Activated CD8-positive, alpha-beta memory T cell treated with anti-CD3 and anti-CD28 coated beads, Interleukin-2, amount 50 U/mL, for 1 hour (primary cell): ENCODE results near the gene SLC25A5.

Experiments used
- DNase-seq: peaks from one replicate; pipeline ENCODE4 v3.0.0-alpha.2; 2020; ENCODE audit errors: extremely low read depth

The SLC25A5 gene

DNA sequence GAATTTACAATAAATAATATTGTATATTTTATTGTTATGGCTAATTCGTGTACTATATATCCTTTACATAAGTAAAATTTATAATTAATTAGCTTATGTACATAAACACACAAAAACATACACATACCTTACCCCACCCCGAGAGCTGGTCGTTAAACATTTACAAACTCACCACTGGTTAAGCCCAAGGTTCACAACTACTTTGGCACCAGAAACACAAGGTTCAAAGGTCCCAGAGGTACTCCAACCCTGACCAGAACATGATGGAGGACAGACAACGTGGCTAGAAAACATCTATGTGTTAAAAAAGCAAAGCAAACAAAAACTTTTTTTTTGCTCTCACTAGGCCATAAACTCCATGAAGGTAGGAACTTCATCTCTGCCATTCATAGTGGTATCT, 37.7 kb downstream of the SLC25A5 start:
- DNase-seq = no peak

DNA sequence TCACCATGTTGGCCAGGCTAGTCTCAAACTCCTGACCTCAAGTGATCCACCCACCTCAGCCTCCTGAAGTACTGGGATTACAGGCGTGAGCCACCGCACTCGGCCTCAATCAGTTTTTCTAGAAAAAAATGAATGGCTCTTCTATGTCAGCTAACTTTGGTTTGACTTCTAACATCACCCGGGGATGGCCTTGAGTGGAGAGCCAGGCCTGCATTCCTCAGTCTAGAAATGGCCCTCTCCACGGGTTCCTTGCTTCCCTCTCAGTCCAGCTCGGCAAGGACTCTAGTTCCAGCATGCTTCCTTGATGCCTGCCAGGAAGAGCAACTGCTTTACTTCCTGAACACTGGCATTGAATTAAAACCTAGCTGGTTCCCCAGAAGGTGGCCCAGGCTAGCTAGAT, 39.0 kb downstream of the SLC25A5 start:
- DNase-seq = no peak

DNA sequence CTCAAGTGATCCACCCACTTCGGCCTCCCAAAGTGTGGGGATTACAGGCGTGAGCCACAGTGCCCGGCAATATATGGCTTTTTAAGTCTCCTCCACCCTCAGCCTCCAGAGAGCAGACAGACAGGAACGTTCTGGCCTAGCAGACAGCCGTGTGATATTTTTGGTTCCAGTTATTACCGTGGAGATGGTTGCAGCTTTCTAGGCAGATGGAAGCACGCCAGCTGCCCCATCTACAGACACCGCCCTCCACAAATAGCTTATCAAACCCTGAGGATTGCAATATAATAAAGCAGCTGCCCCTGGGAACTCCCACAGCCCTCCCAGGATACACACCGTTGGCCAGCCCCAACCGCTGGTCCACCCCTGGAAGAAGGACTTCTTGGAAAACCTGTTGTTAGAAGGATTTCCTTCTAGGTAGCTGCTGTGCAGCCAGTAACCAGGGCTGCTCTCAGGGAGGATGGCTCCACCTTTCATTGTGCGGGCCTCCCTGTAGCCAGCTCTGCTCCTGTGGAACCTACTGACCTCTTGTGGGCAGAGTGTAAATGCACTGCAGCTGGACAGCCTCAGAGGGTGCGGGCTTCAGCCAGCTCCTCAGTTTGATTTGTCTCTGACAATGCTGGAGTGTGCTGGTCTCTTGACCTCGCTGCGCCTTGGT, 44.0 kb downstream of the SLC25A5 start:
- DNase-seq = no peak

DNA sequence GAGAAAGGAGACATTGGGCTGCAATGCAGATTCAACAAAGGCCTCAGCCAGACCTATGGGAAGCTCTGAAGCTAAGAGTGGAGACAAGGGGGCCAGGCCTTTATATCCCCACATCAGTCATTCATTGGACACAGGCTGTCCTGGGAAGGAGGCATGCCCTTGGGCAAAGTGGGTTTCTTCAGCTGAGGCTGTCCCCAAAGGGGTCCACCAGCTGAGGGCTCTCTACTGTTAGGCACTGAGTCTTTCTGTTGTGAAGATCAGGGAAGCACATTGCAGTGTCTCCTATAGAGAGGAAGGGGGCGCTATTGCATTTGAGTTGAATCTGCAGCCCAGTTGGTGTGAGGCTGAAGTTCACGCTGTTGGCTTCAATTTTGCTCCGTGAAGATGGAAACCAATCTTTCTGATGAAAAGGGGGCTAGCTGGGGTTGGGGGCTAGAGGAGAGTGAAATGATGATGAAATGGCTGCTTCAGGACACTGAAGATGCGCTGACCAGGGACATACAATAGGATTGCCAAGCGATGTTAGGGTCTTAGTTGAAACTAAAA, 48.0 kb downstream of the SLC25A5 start:
- DNase-seq = peak; percentile 26

DNA sequence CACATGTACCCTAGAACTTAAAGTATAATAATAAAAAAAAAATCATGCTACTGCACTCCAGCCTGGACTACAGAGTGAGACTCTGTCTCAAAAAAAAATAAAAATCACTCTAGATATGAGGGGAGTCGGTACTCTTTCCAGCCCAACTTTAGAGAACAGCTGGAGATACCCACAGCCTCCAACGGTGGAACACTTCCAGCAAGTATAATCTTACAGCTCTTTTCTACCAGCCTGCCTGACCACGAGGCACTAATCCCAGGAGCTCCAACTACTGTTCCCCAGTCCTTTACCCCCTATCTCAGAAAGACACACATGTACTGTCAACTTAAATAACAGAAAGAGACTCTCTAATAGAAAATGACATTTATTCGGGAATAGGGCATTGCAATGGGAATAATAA, 50.1 kb downstream of the SLC25A5 start:
- DNase-seq = no peak
